ENCODE measurements around the gene MYH10. TPM values are rescaled to one million over a fixed set of nuclear protein-coding genes. Genes with fewer than 3 reads are reported as not detected.
"Not testable (repeated sequence)": the region's sequence is repeated elsewhere in the genome, so short reads cannot be mapped to it uniquely, and the experiment has no call there.

MYH10 gene
- polyA plus RNA-seq, 5 donors = 138 to 176 (median 152) TPM

- DNase-seq = no peak
These were observed 73.2 kb downstream of the MYH10 start for GRCh38 chr17:8557176-8557806.

- DNase-seq = no peak
These were observed 74.5 kb downstream of the MYH10 start for GRCh38 chr17:8556074-8556473.

GRCh38 chr17:8555062-8555461 lies 75.5 kb downstream of the MYH10 start:
- no peak for DNase-seq

GRCh38 chr17:8552577-8553320 lies 77.8 kb downstream of the MYH10 start:
- DNase-seq = no peak

GRCh38 chr17:8542599-8543502 lies 87.7 kb downstream of the MYH10 start:
- peak in 1 of 2 donors; percentile 1 for DNase-seq

GRCh38 chr17:8539976-8540375 lies 90.5 kb downstream of the MYH10 start:
- not testable (repeated sequence) for DNase-seq

GRCh38 chr17:8537734-8538133 lies 92.8 kb downstream of the MYH10 start:
- no peak for DNase-seq

- no peak for DNase-seq
These were observed 95.9 kb downstream of the MYH10 start for GRCh38 chr17:8534498-8535188.

- DNase-seq = no peak
These were observed 98.5 kb downstream of the MYH10 start for GRCh38 chr17:8532021-8532420.

GRCh38 chr17:8522577-8522976 lies 107.9 kb downstream of the MYH10 start:
- DNase-seq = no peak

GRCh38 chr17:8520981-8521380 lies 109.5 kb downstream of the MYH10 start:
- DNase-seq = no peak

GRCh38 chr17:8518850-8519249 lies 111.7 kb downstream of the MYH10 start:
- DNase-seq = no peak

GRCh38 chr17:8518326-8518725 lies 112.2 kb downstream of the MYH10 start:
- no peak for DNase-seq

GRCh38 chr17:8514801-8515200 lies 115.7 kb downstream of the MYH10 start:
- no peak for DNase-seq

GRCh38 chr17:8506145-8506544 lies 124.4 kb downstream of the MYH10 start:
- DNase-seq = no peak

- DNase-seq = no peak
These were observed 125.9 kb downstream of the MYH10 start for GRCh38 chr17:8504460-8505207.

GRCh38 chr17:8503807-8504206 lies 126.7 kb downstream of the MYH10 start:
- no peak for DNase-seq

GRCh38 chr17:8503368-8503767 lies 127.2 kb downstream of the MYH10 start:
- DNase-seq = no peak

- no peak for DNase-seq
These were observed 128.4 kb downstream of the MYH10 start for GRCh38 chr17:8502126-8502525.

GRCh38 chr17:8500609-8501008 lies 129.9 kb downstream of the MYH10 start:
- DNase-seq = no peak

GRCh38 chr17:8499614-8500013 lies 130.9 kb downstream of the MYH10 start:
- no peak for DNase-seq

Data from right lung (tissue), 5 donors.